HPDE6-E6E7 (cell line): ENCODE results near the gene TBC1D4.
"Not testable (repeated sequence)": the region's sequence is repeated elsewhere in the genome, so short reads cannot be mapped to it uniquely, and the experiment has no call there.

Source experiments
- DNase-seq: peaks from one replicate; pipeline ENCODE4 v3.0.0; 2011; ENCODE audit warnings: missing footprints; ENCODE audit errors: extremely low spot score

TBC1D4 gene

DNA sequence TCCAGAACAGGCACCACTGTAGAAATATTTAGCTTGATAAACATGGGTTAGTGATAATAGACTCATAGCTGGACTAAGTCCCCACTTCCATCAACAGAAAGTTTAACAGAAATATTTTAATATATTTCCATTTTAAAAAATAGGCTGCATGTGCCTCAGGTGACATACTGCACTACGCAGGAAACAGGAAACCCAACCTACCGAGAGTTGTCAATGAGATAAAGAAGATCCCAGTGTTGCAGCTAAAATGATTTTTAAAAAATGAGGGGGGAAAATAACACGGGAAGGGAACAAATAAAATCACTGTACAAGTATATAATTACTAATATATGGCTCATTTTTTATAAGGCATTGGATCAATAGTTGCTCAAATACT, 154.8 kb downstream of the TBC1D4 start:
- no peak for DNase-seq

DNA sequence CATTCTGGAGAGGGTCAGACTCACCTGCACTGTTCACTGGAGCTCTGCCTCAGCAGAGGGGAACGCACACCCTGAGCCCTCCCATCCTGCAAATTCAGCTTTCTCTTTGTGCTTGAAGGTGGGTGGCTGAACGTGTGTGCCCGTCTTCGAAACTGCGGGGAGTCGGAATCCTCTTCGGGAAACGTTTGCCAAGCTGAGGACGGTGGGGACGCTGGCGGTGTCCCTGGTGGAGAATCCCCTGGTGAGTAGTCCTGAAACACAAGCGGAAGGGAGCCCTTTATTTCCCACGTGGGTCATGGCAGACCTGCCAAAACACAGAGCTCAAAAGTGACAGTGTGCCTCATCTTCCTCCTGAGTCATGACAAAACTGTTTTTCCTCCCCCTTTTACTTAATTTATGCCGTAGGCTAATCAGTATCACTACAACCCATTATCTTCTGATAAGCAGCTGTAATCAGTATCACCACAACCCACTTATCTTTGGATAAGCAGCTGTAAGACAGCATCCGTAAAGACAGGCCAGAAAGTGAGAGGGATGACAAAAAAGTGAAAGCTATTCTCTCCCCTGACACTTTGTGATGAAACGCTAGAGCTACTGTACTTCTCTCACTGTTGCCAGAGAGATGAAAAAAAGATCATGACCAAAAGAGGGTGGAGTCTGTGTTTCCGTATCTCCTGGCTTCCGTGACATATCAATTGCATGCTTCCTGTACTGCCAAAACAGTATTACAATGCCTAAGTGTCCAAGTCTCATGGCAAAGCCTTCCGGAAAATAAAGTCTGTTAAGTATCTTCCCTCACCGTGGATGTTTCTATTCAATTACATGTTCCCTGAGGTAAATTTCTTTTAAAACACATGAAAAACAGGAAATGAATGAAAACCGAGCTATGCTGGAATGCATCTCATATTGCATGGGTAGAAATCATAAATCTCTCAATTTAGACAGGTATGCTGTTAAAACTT, 155.5 kb downstream of the TBC1D4 start:
- no peak for DNase-seq

DNA sequence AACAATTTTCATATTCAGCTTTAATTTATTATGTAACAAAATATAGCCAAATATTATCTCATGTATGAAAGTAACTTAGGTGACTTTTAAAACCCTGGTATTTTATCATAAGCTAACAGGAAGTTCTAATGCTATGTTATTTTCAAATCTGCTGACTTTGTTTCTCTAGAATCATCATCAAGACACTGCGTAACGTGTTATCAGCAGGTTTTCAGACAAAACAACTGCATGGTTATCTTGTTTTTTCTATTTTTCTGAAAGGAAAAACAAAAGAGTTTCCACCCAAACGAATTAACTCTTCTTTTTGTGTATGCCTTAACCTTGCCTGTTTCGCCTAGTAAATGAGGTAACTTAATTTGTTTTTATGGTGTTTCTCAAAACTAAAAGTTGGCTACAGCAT, 156.3 kb downstream of the TBC1D4 start:
- no peak for DNase-seq

DNA sequence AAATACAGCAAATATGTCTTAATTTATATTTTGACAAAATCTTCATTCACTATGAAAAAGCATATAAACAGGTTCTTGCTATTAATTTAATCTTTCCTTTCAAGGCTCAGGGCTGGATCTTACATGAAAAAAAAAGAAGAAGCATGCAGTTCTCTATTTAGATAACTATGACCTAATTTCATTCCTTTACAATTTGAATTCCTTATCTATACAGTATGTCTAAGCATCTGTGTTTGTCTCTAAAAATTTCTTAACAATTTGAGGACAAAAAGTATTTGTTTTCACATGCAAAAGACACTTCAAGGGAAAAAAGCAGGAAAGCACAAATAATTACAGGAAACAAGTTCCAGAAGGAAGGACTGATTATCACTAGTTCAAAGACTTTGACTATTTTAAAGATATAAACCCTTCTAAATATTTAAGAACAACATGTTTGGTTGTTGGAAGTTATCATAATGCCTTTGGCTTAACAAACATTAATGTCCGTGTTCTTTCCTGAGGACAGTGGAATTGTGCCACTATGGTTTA, 157.5 kb downstream of the TBC1D4 start:
- no peak for DNase-seq

GRCh38 chr13:75321084-75321483, 160.9 kb downstream of the TBC1D4 start:
- no peak for DNase-seq

DNA sequence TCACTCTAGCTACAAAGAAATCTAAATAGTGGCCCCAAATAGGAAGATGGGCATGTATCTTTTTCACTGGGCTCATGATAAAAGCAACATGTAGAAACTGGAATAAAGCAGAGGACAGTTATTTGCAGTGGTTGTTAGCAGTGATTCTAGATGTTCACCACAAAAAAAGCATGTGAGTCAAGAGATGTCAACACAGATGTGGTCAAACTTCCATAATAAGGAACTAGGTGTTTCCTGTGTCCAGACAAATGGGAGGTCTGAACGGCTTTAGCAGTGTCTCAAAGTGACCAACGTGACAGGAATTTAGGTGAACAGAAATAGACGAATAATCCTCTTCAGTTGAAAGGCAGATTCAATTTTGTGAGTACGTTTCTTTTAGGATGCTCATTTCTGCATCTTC, 162.7 kb downstream of the TBC1D4 start:
- DNase-seq = no peak

- DNase-seq = no peak
Measured at GRCh38 chr13:75318138-75318833, 163.7 kb downstream of the TBC1D4 start.

- DNase-seq = no peak
Measured at GRCh38 chr13:75316427-75316826, 165.5 kb downstream of the TBC1D4 start.

GRCh38 chr13:75312884-75313520, 169.0 kb downstream of the TBC1D4 start:
- DNase-seq = no peak

- DNase-seq = no peak
Measured at GRCh38 chr13:75309981-75310580, 171.9 kb downstream of the TBC1D4 start.

DNA sequence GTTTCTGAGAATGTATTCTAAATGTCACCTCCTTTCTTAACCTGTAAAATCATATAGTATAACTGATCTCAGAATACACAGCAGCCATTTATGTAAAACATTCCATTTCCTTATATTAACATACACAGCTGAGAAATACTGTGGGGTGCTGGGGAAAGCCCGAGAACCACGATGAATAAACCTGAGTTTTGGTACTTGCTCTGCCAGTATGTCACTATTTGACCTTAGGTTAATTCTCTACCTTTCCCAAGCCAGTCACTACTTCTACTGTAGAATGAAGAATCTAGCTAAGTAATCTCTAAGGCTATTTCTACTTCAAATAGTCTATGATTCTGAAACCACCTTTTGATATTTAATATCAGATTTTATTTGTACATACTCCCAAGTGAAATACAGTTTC, 173.7 kb downstream of the TBC1D4 start:
- no peak for DNase-seq

GRCh38 chr13:75307370-75307949, 174.5 kb downstream of the TBC1D4 start:
- no peak for DNase-seq

- not testable (repeated sequence) for DNase-seq
Measured at GRCh38 chr13:75306967-75307366, 175.0 kb downstream of the TBC1D4 start.

- DNase-seq = no peak
Measured at GRCh38 chr13:75305059-75305458, 176.9 kb downstream of the TBC1D4 start.

DNA sequence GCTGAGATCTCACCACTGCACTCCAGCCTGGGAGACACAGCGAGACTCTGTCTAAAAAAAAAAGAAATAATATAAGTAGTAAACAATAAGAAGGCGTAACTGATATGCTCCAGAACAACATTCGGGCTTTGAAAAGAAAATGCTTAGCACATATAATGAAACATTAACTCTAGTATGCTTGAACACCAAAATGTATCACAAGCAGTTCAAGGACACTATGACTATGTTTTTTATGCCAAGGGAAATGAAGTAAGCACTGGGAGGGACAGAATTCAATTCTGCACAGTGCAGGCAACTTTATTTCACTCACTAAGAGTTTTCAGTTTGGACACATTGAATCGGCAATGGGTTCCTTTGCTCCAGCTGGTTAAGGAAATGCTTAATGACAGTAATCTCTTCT, 178.7 kb downstream of the TBC1D4 start:
- no peak for DNase-seq

DNA sequence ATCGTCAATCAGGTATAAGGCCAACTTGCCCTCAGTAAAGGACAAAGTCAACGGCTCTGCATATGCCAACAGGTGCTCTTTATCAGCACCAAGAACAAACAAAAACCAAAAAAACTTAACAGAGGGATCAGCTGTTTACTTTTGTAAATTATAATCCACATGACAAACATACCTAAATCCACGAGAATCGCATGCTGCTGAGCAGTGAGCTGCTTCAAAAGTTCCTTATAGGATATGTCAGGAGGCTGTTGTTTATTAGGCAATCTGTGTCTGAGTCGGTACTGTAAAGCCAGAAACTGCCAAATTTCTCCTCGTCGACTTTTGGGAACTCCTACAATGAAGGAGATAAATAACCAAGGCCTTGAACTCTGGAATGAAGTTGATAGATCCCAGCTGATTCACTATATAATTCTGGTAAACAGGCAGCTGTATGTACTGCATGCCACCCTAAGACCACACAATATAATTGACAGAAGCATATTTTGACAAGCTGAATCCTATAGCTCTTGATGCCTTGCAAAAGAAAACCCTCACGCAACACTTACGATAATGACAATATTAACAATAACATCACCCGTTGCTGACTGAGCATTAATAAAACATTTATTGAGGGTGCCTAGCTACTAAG, 179.8 kb downstream of the TBC1D4 start:
- no peak for DNase-seq

DNA sequence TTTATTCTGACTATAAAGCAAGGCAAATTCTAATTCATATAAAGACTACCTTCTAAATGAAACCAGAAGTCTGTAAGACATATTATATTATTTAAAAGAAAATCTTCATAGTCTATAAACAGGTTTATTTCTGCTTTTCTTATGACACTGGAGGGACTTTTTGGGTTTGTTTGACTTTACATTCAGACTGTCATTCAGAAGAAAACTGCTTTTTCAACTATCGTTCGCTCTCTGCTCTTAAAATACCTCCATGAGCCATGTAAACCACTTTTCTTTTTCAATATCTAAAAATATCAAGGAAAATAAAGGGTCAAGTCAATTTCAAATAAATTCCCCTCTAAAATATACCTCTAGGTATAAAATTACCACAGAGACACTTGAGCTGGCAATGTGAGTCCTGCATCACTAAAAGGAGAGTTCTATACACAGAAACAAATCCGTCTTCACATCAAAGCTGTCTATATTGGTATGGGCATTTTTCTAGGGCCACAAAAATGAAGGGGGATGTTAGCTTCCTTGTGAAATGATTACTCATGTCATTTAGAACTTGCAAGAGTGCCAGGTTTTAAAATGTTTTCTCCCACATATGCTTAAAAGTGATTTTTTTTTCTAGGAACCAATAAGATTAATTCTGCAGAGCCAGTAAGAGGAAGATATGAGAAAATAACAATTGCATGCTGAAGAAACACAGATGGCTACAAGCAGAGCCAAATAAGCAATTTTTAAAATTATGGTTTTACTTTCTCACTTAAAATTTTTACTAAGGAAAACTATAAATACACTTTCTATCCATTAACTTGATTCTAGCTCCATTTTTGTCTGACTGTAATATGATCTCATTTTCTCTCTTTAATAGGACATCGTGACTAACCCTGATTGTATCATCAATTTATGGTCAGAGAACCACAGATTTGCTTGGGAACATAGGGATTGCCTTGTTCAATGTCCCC, 181.8 kb downstream of the TBC1D4 start:
- DNase-seq = no peak

GRCh38 chr13:75299246-75299645, 182.7 kb downstream of the TBC1D4 start:
- no peak for DNase-seq

GRCh38 chr13:75296641-75297040, 185.3 kb downstream of the TBC1D4 start:
- DNase-seq = no peak

DNA sequence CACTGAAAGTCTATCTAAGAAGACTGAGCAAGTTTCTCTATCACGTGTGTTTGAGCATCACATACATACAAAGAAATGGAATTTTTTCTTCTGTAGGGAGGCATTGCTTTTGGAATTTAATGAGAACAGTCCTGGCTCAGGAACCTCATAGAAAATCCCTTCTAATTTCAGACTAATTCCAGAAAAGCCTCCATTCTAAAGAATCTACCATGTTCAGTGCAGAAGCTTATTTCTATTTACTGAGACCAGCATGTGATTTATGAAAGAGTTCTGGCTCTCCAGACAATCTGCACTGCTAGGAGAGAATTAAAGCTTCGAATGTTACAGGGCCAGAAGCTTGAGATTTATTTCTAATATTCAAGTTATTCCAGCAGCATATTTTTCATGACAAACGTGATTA, 186.8 kb downstream of the TBC1D4 start:
- no peak for DNase-seq
